Panc1 (cell line): Measurements from ENCODE around the gene DUSP18. TPM values are rescaled to one million over a fixed set of nuclear protein-coding genes. Genes with fewer than 3 reads are reported as not detected.
A peak's percentile ranks its signal among the peaks of the same experiment; 100 is the strongest.

Experiments used
- ATAC-seq: fragments of 200-7000 bp; cut with Tn5 transposase; 2 replicates; pipeline ENCODE4 v1.9.1; 2020; ENCODE audit warnings: mild to moderate bottlenecking, moderate library complexity
- BruUV-seq: library from RNA; stranded (reverse); fragments of 400-500 nt; replicated peaks from 2 replicates; lab custom pipeline; 2021; lab: Mats Ljungman, UMichigan
- CTCF ChIA-PET: fragments of 300-600 bp; sonication (Branson Sonifier 250); formaldehyde crosslinking; loops from one replicate; lab custom pipeline; 2022; ENCODE audit warnings: antibody characterized with exemption; lab: Charles Lee
- POLR2A ChIA-PET: fragments of 300-600 bp; sonication (Branson Sonifier 250); formaldehyde crosslinking; loops from one replicate; lab custom pipeline; 2022; ENCODE audit warnings: antibody characterized with exemption; lab: Charles Lee
- DNase-seq: peaks from one replicate; pipeline ENCODE4 v3.0.0-alpha.2; 2010; ENCODE audit warnings: low read depth, low spot score
- H3K27ac ChIP-seq: 2 replicates; pipeline ENCODE4 v1.5.1; 2011; ENCODE audit warnings: mild to moderate bottlenecking, low read length, inconsistent platforms
- H3K27me3 ChIP-seq: fragments of 200-500 bp; sonication (Bioruptor generic); 2 replicates; pipeline ENCODE4 v1.6.0; 2014; ENCODE audit warnings: low read length, inconsistent platforms; ENCODE audit not compliant: control insufficient read depth, insufficient read depth
- H3K36me3 ChIP-seq: fragments of 200-500 bp; sonication (Bioruptor generic); 2 replicates; pipeline ENCODE4 v1.5.1; 2014; ENCODE audit warnings: inconsistent platforms, mild to moderate bottlenecking, low read length, moderate library complexity; ENCODE audit not compliant: control insufficient read depth, insufficient read depth
- H3K4me1 ChIP-seq: 2 replicates; pipeline ENCODE4 v1.5.1; 2011; ENCODE audit warnings: inconsistent platforms, mild to moderate bottlenecking, low read length, moderate library complexity; ENCODE audit not compliant: control insufficient read depth, insufficient read depth
- H3K4me3 ChIP-seq, 2 experiments: 2 replicates each; pipeline ENCODE4 v1.5.1; 2011 to 2012; ENCODE audit warnings: low read depth in 2 of 2, low read length in 2 of 2, mild to moderate bottlenecking in 2 of 2, inconsistent platforms in 1 of 2, moderate library complexity in 1 of 2
- H3K9me3 ChIP-seq: fragments of 200-500 bp; sonication (Bioruptor generic); 2 replicates; pipeline ENCODE4 v1.5.1; 2014; ENCODE audit warnings: low read depth, mild to moderate bottlenecking, inconsistent platforms, low read length, moderate library complexity; ENCODE audit not compliant: control insufficient read depth, insufficient read depth
- CTCF ChIP-seq: fragments of 450-650 bp; IDR thresholded peaks from 2 replicates; pipeline ENCODE4 v1.5.1; 2017; ENCODE audit warnings: mild to moderate bottlenecking
- POLR2AphosphoS5 ChIP-seq: IDR thresholded peaks from 2 replicates; pipeline ENCODE4 v1.6.1; 2012; ENCODE audit warnings: mild to moderate bottlenecking, low read depth, low read length, moderate library complexity
- REST ChIP-seq, 2 experiments: IDR thresholded peaks; 2 replicates each; pipeline ENCODE4 v1.6.1; 2011 to 2012; ENCODE audit warnings: low read depth in 2 of 2, control low read depth in 1 of 2, low read length in 1 of 2, mild to moderate bottlenecking in 1 of 2, moderate library complexity in 1 of 2; ENCODE audit not compliant: insufficient read depth in 1 of 2
- SIN3A ChIP-seq: IDR thresholded peaks from 2 replicates; pipeline ENCODE4 v1.6.1; 2012; ENCODE audit warnings: low read depth, mild to moderate bottlenecking, low read length, moderate library complexity, borderline replicate concordance; ENCODE audit not compliant: insufficient read depth
- TCF7L2 ChIP-seq: IDR thresholded peaks from 2 replicates; pipeline ENCODE4 v1.6.1; 2011; ENCODE audit warnings: mild to moderate bottlenecking, low read depth, low read length, inconsistent platforms
- in situ Hi-C: cut with HindIII; loops from 2 replicates; pipeline ENCODE4 v1.10.0; 2016; ENCODE audit warnings: low sequenced_read_pairs, low pct_unique_long_range_greater_than_20kb
- intact Hi-C: fragments of 100-400 bp; cut with micrococcal nuclease; formaldehyde crosslinking; loops from one replicate; pipeline ENCODE4 v1.10.0; 2022; ENCODE audit not compliant: unreplicated experiment
- total RNA-seq: library from RNA; stranded (reverse); gene quantifications from one replicate; pipeline ENCODE4 v1.2.1, GENCODE V29; 2021; ENCODE audit not compliant: unreplicated experiment

Gene DUSP18
- total RNA-seq, 1 experiment from 2014 or later = 15.4 TPM

GRCh38 chr22:30701872-30702271 is 34.2 kb upstream of the DUSP18 start:
- CTCF ChIA-PET = no interaction called here
- ATAC-seq (no peak), DNase-seq (no peak)
- H3K27ac ChIP-seq = no peak overlapping the region
- TF ChIP-seq TCF7L2 (no peak), CTCF (no peak), REST (IDR thresholded peaks at IDR 0.05; ENCODE audit: insufficient read depth in 1 of 2, low read depth in 2 of 2, low read length in 1 of 2) (no peak), SIN3A (no peak), POLR2AphosphoS5 (no peak)
- H3K9me3 ChIP-seq = no peaks in the 10 kb centered on the region
- no peaks in the 10 kb centered on the region for H3K36me3 ChIP-seq
- H3K4me3 ChIP-seq = no peak overlapping the region
- no peaks in the 10 kb centered on the region for H3K27me3 ChIP-seq
- POLR2A ChIA-PET = no interaction called here
- peaks cover 8% of the 10 kb centered on the region; the same call in 1 of the 2 replicates for H3K4me1 ChIP-seq
- no TSS peak for BruUV-seq
- in situ Hi-C loops (no loop called here), intact Hi-C loops (no loop called here)

DNA sequence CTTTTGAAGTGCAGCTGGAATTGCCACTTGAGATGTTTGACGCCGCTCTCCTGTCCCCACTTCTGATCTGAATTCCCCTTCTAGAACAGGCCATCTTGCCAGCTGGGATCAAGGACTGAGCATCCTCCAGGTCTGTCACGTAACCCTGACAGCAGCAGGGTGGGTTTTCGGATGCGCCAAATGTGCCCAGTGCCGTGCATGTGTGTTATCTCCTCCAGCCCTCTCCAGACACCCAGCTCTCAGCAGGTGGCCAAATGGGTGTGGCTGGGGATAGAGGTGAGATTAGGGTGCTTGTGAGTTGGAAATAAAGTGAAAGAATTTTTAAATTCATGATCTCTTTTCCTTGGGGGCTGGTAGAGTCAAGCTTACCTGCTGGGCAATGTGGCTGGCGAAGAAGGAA is 30.3 kb upstream of the DUSP18 start:
- Histone ChIP-seq H3K36me3 (no peaks in the 10 kb centered on the region), H3K9me3 (no peaks in the 10 kb centered on the region), H3K4me1 (no peaks in the 10 kb centered on the region; the same call in 1 of the 2 replicates), H3K27ac (no peak overlapping the region), H3K4me3 (no peak overlapping the region), H3K27me3 (no peaks in the 10 kb centered on the region)
- in situ Hi-C loops (no loop called here), intact Hi-C loops (no loop called here)
- no peak for DNase-seq
- BruUV-seq = TSS peak; percentile 60
- ATAC-seq = no peak
- CTCF ChIA-PET = no interaction called here
- TF ChIP-seq REST (IDR thresholded peaks at IDR 0.05; ENCODE audit: insufficient read depth in 1 of 2, low read depth in 2 of 2, low read length in 1 of 2) = no peak
- no peak for TF ChIP-seq SIN3A
- TF ChIP-seq CTCF = no peak
- no peak for TF ChIP-seq TCF7L2
- TF ChIP-seq POLR2AphosphoS5 = no peak
- POLR2A ChIA-PET = no interaction called here
